Mesenteric fat pad (tissue), 1 donor: ENCODE data around the gene ANAPC10. TPM values are rescaled to one million over a fixed set of nuclear protein-coding genes. Genes with fewer than 3 reads are reported as not detected.
"Not testable (repeated sequence)": the region's sequence is repeated elsewhere in the genome, so short reads cannot be mapped to it uniquely, and the experiment has no call there.

ENCODE experiments used
- DNase-seq: peaks from one replicate; pipeline ENCODE4 v3.0.0-alpha.2; 2020; ENCODE audit warnings: low spot score
- total RNA-seq: library from RNA; stranded (reverse); fragmentation: NEBNext Ultra II Directional; extraction: Animal tissue kit (Norgen Biotek cat#: 25700); gene quantifications from one replicate; pipeline ENCODE4 v1.2.1, GENCODE V29; 2021
- donor health status: DM: yes; HTN: yes; CAD: no.

The ANAPC10 gene
- total RNA-seq, 1 donor from 2014 or later, result 18.6 TPM

DNA sequence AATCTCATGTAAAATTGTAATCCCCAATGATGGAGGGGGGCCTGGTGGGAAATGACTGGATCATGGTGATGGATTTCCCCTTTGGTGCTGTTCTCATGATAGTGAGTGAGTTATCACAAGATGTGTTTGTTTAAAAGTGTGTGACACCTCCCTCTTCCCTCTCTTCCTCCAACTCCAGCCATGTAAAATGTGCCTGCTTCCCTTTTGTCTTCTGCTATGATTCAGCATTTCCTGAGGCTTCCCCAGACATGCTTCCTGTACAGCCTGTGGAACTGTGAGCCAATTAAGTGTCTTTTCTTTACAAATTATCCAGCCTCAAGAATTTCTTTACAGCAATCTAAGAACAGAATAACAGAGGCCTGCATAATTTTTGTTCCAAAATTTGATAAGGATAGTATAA, 85.2 kb downstream of the ANAPC10 start:
- DNase-seq, result no peak

DNA sequence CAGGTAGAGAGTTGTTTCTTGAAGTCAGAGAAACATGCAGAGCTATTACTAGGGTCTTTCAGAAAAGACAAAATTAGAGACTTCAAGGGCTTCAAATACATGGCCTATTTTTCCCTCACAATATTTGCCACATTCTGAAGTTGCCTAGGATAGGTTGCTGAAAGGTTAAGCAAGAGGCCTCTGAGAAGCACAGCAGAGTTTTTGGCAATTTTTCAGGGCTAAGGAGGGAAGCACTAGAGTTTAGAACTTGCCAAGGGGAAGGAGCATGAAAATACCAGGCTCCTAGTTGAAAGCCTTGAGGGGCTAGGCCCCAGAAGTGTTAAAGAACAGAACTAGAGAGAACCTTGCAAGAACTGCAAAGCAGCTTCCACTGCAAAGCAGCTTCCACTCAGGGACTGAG, 86.4 kb downstream of the ANAPC10 start:
- no peak for DNase-seq

DNA sequence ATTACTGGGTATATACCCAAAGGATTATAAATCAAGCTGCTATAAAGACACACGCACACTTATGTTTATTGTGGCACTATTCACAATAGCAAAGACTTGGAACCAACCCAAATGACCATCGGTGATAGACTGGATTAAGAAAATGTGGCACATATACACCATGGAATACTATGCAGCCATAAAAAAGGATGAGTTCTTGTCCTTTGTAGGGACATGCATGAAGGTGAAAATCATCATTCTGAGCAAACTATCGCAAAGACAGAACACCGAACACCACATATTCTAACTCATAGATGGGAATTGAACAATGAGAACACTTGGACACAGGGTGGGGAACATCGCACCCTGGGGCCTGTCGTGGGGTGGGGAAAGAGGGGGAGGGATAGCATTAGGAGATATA, 87.7 kb downstream of the ANAPC10 start:
- not testable (repeated sequence) for DNase-seq

DNA sequence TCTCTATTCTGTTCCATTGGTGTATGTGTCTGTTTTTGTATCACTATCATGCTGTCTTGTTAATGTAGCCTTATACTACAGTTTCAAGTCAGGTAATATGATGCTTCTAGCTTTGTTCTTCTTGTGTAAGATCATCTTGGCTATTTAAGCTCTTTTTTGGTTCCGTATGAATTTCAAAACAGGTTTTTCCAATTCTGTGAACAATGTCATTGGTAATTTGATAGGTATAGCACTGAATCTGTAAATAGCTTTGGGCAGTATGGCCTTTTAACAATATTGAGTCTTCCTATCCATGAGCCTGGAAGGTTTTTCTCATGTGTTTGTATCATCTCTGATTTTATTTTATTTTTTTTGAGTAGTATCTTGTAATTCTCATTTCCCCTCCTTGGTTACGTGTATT, 94.3 kb downstream of the ANAPC10 start:
- no peak for DNase-seq

DNA sequence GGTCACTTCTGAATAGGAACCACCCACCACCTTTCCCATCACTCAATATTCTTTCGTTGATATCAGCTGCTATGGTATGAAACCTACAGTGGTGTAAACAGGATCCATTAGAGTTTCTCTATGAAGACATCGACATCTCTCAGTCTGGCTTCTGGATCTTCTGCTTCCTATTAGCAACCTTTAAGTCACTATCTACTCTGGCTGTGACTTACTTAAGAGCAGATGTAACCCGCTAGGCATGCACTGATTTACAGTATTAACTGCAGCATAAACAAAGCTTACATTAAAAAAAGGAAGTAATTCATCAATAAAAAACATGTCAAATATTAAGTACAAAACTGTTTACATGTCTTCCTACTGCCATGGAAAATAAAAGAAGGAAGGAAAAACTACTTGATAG, 96.4 kb downstream of the ANAPC10 start:
- no peak for DNase-seq

DNA sequence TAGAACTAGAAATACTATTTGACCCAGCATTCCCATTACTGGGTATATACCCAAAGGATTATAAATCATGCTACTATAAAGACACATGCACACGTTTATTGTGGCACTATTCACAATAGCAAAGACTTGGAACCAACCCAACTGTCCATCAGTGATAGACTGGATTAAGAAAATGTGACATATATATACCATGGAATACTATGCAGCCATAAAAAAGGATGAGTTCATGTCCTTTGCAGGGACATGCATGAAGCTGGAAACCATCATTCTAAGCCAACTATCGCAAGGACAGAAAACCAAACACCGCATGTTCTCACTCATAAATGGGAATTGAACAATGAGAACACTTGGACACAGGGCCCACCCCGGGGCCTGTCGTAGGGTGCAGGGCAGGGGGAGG, 97.3 kb downstream of the ANAPC10 start:
- not testable (repeated sequence) for DNase-seq

DNA sequence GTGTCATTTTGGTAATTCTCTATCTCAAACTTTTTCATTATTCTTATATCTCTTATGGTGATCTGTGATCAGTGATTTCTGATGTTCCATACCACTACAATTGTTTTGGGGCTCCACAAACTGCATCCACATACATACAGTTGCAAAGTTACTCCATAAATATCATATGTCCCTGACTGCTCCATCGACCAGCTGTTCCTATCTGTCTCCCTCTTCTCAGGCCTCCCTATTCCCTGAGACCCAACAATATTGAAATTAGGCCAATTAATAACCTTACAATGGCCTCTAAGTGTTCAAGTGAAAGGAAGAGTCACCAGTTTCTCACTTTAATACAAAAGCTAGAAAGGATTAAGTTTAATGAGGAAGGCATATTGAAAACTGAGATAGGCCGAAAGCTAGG, 108.7 kb downstream of the ANAPC10 start:
- DNase-seq, result no peak

DNA sequence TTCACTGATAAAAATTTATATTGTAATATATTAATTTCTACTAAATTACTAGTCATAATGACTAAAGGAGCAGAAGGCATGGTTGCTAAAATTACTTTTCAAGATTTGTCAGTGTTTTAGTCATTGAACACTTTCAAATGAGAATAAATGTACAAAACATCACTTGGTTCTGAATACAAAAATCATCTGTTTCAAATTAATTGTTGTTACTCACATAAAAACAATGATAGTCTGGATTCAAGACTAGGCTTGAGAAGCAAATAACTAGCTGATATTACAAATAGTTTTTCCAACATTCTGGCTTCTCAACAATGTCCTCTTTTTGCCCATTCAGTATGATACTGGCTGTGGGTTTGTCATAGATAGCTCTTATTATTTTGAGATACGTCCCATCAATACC, 112.5 kb downstream of the ANAPC10 start:
- no peak for DNase-seq

DNA sequence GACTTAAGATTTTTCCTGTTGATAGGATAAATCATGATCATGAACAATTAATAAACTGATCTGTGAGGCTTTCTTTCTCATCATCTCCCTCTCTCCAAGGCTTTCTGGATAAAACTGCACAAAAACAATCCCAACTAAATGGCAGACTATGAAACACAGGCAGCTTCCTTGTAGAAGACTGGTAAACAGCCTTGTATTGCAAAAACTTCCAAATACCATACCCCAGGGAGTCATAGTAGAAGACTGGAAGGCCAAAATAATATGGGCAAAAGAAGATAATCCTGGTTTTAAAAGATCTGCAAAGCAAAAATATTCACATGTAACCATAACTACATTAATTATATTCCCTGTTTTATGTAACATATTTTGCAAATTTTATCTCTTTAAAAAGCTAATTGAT, 113.0 kb downstream of the ANAPC10 start:
- DNase-seq, result no peak

DNA sequence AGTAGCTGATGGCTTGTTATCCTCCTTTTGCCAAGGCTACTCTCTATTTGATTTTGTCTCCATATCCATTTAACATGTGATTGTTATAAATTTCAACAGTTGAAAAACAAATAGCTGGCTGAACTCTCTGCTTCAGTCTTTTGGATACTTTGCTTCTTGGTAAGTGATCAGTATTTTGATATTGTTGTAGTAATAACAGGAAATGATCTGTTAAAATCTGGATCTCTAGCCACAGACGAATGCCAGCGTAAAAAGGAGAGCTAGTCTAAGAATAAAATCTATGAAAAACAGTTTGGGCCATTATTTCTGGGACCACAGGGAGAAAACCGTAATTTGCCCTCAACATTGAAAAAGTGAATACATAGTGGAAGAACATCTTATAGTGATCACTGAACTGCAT, 113.8 kb downstream of the ANAPC10 start:
- DNase-seq, result no peak

DNA sequence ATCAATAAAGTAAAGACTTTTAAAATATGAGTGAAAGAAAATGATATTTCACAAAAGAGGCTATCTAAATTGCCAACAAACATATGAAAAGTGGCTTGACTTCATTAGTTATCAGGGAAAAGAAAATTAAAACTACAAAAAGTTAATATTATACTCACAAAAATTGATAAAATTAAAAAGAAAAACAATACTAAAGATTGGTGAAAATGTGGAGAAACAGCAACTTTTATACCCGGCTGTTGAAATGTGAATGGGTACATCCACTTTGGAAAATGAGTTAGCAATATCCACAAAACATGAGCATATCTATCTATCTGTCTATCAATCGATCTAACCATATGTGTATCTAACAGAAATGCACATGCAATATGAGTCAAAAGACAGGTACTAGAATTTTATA, 122.3 kb downstream of the ANAPC10 start:
- no peak for DNase-seq

DNA sequence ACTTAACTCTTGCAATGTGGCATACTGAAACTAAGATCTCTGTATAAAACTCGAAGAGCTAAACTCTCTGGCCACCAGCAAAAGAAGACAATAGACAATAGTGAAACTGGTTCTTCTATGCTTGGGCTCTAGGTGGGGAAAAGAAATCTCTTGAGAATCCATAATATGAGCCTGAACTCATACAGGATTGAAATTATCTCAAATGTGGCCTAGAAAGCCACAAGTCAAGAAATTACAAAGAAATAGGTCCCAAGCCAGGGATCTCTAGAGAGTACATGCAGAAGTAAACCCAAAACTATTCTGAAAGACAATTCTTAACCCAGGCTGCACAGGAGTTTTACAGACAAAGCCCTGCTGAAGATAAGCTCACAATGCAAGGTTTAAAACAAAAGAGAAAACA, 127.4 kb downstream of the ANAPC10 start:
- DNase-seq, result no peak

DNA sequence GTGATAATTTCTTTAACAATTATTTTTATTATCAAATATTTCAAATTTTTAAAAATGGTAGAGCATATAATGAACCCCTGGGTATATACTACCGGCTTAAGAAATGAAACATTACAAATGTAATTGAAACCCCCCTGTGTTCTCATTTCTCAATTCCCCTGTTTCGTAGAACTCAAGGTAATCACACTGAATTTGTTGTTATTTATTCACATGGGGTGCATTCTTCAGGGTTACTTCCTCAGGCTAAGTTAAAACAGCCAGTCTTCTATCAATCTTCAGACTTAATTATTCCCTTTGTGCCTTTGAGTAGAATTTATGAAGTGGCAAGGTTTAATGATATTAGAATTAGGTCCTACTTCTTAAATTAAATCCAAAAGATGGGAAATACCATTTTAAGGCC, 128.2 kb downstream of the ANAPC10 start:
- no peak for DNase-seq

DNA sequence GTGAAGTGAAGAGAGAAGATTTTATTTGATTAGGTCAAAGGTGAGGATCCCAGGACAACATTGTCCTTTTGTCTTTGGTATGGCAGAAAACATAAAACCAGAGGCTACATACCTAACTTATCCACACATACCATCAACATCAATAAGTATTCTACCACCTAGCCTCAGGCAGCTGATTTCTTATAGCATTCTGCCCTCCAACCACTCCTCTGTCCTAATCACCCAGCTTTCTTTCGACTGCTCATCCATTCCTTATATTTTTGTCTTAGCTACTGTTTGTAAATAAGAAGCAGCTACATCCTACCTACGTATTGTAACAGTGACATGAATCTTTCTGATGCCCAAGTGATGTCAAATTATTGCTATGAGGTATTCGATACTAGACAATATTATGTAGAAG, 129.4 kb downstream of the ANAPC10 start:
- DNase-seq, result no peak

DNA sequence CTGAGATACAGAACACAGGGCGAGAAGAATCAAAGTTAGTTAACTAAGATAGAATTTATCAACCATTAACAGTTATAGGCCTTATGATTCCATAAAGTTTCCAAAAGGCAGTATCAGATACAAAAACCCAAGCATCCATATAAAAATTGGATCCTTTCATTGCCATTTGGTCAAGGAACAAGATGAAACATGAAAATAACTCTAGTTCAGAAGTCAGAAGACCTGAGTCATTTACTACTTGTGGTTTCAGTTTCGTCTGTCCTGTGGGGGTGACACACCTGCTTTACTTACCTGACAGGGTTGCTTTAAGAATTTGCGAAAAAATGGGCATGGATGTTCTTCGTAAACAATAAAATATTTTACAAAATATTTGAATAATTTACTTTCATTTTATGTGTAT, 130.8 kb downstream of the ANAPC10 start:
- no peak for DNase-seq

DNA sequence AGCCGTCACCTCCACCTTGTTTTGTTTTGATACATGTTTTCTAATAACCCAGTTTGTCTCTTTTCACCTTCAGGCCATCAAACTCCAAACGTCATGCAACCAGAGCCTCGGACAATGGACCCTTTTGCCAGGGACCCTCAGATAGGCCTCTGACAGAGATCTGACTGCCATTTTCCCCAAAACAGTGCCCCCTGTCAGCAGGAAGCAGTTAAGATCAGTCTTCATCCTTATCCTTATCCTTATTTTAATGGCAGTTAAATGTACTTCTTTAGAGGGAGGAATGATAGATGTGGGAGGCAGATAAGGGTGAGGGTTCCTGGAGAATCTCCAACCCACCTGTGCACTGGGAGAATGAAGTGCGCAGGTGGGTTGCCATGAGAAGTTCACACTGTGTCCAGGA, 135.7 kb downstream of the ANAPC10 start:
- no peak for DNase-seq

DNA sequence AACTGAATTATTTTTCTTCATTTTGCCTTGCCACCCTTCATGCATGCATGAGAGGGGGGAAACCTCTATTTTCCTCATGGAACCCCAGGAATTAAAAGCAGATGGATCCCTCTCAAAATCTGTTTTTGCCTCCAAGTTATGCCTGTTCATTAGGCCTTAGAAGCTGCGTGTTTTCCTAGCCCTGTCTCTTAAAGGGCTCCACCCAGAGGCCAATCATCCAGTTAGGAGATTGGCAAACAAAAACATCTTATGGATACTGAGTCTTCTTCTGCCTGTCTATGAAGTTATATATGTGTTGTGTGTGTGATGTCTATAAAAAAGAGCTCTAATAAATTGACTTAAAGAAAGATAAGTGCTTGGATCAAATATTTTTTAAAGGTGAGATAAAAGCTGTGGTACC, 142.9 kb downstream of the ANAPC10 start:
- no peak for DNase-seq

DNA sequence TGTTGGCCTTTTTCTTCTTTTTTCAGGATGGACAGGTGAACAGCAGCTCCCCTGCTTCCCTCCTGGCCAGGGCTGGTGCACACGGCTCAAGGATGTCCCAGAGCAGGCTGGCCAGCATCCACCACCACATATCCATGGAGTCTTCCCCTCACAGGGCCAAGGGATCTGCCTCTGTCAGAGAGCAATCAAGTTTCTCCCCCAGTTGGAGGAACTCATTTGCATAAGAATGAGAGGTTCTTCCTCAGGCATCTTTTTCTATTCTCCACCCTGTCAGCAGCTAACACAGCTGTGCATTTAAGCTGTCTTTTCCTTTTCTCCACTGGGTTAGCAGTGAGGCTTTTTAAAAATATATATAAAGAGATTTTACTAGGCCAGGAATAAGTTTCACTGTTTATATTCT, 143.8 kb downstream of the ANAPC10 start:
- DNase-seq, result no peak

DNA sequence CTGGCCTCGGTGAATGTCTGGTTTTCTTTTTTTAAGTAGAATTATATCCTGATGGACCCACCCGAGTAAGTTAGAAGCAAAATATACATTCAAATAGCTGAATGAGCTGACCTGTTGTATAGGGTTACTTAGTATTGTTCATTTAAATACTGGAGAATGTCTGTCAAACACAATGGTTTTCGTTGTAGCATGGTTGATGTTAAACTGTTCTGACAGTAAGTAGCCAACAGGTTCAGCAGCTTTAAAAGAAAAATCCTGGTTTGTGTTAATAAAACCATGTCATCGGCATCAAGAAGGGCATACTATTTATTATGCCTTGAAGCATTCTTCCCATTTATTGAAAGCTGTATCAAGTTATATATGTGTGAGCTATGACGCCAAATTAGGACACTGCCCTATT, 149.6 kb downstream of the ANAPC10 start:
- DNase-seq, result no peak

DNA sequence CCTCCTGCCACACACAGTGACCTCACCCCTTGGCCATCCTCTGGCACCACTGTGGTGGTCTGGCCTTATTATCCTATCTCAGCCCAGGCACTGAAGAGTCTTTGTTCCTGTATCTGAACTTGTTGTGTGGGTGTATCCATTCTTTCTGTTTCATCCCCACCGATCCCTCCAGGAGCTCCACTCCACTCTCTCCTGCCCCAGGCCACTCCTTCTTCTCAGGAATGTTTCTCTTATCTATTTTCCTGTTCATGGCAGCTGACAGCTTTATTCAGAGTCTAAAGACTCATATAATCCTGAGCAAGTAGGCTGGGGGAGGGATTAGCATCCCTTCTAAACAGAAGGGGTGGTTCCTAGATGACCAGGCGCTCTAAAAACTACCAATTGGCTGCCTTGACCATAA, 150.0 kb downstream of the ANAPC10 start:
- no peak for DNase-seq
